Kidney epithelial cell (primary cell): ENCODE measurements around the gene BMERB1. TPM values are rescaled to one million over a fixed set of nuclear protein-coding genes. Genes with fewer than 3 reads are reported as not detected.

Source experiments
- DNase-seq: peaks from one replicate; pipeline ENCODE4 v3.0.0-alpha.2; 2010; ENCODE audit warnings: low read depth
- H3K27me3 ChIP-seq: 2 replicates; pipeline ENCODE4 v1.6.0; 2011; ENCODE audit warnings: low read length; ENCODE audit not compliant: control insufficient read depth, insufficient read depth
- H3K36me3 ChIP-seq: 2 replicates; pipeline ENCODE4 v1.5.1; 2011; ENCODE audit warnings: low read length; ENCODE audit not compliant: control insufficient read depth, insufficient read depth
- H3K4me3 ChIP-seq: 2 replicates; pipeline ENCODE4 v1.5.1; 2011; ENCODE audit warnings: low read depth, mild to moderate bottlenecking, control low read depth, low read length
- total RNA-seq: library from RNA; depleted of rRNA; stranded (reverse); fragments of >200 nt; gene quantifications from 2 replicates; pipeline ENCODE4 v1.2.3, GENCODE V29; 2015
- TF ChIP-seq, protein P1 (sequence below): IDR thresholded peaks from 2 replicates; pipeline ENCODE4 v1.5.1; 2011; ENCODE audit warnings: mild to moderate bottlenecking, moderate library complexity, low read length, control low read depth, inconsistent platforms; ENCODE audit not compliant: insufficient read depth, poor library complexity, severe bottlenecking

The BMERB1 gene
- total RNA-seq, 1 donor from 2014 or later, result 29.3 TPM

DNA sequence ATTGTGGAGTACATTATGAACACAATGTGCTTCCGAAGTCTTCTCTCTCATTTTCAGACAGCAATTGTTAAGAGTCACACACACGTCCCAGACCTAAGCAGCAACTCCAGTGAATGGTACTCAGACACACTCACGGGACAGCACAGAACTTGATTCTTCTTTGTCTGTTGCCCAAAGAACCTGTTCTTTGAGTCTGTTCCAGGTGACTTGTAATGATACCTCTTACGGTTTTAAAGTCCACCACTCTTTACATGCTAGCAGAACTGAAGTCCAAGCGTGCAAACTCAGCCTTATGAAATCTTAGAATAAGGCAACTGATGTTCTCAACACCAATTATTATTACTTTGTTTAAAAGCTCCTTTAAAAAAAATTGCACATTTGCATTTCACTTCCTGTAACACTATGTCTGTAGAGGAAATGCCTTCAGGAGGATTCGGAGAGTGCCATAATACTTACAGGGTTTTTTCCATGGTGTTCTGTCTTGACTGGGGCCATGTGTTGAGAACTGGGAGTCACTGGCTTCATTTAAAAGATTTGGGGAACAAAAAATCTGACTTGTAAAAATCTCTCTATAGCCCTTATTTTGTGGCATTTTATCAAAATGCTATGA, 160.4 kb downstream of the BMERB1 start:
- TF ChIP-seq, protein P1, sequence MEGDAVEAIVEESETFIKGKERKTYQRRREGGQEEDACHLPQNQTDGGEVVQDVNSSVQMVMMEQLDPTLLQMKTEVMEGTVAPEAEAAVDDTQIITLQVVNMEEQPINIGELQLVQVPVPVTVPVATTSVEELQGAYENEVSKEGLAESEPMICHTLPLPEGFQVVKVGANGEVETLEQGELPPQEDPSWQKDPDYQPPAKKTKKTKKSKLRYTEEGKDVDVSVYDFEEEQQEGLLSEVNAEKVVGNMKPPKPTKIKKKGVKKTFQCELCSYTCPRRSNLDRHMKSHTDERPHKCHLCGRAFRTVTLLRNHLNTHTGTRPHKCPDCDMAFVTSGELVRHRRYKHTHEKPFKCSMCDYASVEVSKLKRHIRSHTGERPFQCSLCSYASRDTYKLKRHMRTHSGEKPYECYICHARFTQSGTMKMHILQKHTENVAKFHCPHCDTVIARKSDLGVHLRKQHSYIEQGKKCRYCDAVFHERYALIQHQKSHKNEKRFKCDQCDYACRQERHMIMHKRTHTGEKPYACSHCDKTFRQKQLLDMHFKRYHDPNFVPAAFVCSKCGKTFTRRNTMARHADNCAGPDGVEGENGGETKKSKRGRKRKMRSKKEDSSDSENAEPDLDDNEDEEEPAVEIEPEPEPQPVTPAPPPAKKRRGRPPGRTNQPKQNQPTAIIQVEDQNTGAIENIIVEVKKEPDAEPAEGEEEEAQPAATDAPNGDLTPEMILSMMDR, result no peak
- no peak for DNase-seq
- no peak overlapping the region for H3K4me3 ChIP-seq
- peaks cover 4% of the 10 kb centered on the region for H3K36me3 ChIP-seq
- no peaks in the 10 kb centered on the region for H3K27me3 ChIP-seq

DNA sequence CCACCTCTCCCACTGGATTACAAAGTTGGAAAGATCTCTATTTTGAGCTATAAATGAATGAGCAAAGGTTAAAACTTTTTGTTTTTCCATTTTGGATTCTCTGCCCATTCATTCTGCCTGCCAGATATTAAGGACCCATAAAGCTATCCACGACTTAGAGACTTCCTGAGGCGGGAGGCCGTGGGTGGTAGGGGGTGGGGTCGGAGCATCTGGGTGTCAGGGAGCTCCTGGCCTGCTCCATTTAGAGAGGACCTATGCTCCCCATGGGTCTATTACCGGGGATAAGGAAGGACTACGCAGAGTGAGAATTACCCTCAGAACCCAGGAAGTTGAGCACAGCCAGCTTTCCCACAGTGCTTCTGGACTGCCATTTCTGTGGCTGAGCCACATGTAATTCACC, 162.7 kb downstream of the BMERB1 start:
- H3K4me3 ChIP-seq, result no peak overlapping the region
- H3K36me3 ChIP-seq, result peaks cover 4% of the 10 kb centered on the region
- DNase-seq, result no peak
- H3K27me3 ChIP-seq, result no peaks in the 10 kb centered on the region
- TF ChIP-seq, protein P1, result no peak

DNA sequence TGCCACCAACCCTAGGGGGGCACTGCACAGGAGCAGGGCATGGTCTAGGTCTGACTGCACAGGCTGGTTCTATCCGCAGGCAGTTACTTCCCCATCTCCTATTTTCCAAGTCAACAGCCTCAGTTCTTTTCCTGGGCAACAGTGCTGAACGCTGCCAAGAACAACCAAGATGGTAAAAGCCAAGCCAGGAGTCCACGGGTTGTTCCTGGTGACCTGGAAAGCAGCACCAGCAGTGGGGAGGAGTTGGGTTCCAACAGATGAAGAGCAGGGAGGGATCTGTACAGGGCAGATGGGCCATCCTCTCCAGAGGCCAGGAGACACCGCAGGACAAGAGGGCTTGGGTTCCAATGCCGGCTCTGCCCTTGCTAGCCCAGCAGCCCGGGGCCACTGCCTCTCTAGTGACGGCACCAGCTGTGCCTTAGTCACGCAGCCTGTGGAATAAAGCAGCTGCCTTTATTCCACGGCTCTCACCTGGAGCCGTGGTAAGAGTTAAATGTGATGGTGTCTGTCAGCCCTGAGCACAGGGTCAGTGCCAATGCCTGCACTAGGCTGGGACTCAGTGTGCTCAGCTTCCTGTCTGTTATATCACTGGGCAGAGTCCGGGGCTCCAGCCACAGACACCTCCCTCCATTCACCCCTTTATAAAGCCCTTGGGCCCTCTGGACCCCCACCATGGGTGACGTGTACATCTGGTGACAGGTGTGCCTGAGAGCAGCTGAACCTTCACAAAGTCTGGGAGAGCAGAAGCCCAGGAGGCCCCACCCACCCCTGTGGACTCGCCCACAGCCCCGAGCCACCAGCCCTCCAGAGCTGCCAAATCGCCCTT, 163.6 kb downstream of the BMERB1 start:
- H3K36me3 ChIP-seq, result peaks cover 4% of the 10 kb centered on the region

DNA sequence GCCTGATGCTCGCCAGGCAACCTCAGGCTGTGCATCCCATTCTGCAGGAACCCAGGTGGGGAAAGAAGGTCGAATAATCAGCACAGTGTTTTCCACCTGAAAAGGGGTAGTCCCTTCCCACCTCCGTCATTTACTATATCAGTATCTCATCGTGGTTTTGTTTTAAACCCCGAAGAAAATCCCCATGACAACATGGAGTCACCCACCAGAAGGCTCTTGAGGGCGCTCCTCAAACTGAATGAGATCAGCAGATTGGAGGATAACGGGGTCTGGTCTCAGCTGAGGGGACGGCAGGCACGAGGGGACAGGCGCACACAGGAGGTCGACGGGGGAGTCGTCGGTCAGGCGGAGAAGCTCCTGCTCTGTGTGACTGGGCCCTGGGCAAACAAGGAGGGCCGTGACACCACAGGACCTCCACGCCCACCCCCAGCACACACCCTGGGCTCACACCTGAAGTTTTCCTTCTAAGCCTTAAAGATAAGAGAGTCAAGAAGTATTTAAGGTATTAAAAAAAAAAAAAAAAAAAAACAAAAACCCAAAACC, 164.3 kb downstream of the BMERB1 start:
- DNase-seq, result no peak
- H3K27me3 ChIP-seq, result no peaks in the 10 kb centered on the region
- no peak overlapping the region for H3K4me3 ChIP-seq
- TF ChIP-seq, protein P1, result no peak
- H3K36me3 ChIP-seq, result peaks cover 4% of the 10 kb centered on the region

More for the DNA sequence above, 163.6 kb downstream of the BMERB1 start:
- Histone ChIP-seq H3K27me3 (no peaks in the 10 kb centered on the region), H3K4me3 (no peak overlapping the region)
- no peak for DNase-seq
- TF ChIP-seq, protein P1, result no peak

DNA sequence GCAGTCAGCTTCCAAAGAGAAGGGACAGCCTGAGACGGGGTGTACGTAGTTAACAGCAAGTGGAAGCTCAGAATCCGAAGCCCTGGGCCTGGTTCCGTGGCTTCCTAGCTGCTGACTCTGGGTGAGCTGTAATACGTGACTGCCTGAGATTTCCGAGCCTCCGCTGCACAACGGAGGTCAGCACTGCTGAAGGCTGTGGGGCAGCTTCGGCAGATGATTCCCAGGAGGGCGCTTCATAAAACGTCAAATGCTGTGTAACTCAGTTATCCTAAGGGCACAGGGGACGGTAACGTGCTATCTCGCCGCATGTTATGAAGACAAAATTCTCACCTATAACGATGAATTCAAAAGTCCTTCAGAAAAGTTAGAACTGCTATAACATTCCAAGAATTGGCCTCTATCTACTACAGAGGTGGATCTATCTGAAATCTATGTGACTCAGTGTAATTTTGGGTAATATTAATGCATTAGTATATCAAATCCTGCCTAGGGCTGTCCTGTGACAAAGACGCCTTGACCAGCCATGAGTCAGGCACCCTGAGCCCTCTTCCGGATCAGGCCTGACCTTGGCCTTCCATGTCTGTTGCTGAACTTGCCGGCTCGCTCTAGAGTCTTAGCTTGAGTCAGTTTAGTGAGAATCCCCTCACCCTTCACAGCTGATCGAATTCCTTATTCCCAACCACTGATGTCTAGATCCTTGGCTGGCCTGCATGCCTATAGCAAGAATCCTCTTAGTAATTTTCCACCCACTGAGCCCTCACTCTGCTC, 165.1 kb downstream of the BMERB1 start:
- Histone ChIP-seq H3K4me3 (no peak overlapping the region), H3K36me3 (peaks cover 5% of the 10 kb centered on the region), H3K27me3 (no peaks in the 10 kb centered on the region)
- DNase-seq, result no peak
- TF ChIP-seq, protein P1, result no peak
